ENCODE results near the gene CMIP. TPM values are rescaled to one million over a fixed set of nuclear protein-coding genes. Genes with fewer than 3 reads are reported as not detected.

The CMIP gene
- polyA plus RNA-seq, 1 donor from 2014 or later: 15.1 TPM

- no peak for TF ChIP-seq MXI1 (conservative IDR thresholded peaks at IDR 0.05; ENCODE audit: poor library complexity, severe bottlenecking)
- Histone ChIP-seq H3K79me2 (replicated peaks; ENCODE audit: insufficient read depth, low read length) (no peaks in the 10 kb centered on the region), H3K9me2 (ENCODE audit: insufficient read depth, low read length) (no peaks in the 10 kb centered on the region), H3K27me3 (ENCODE audit: insufficient read depth, low read depth, low read length) (no peaks in the 10 kb centered on the region), H3K9ac (ENCODE audit: low read length) (no peak overlapping the region), H4K20me1 (ENCODE audit: insufficient read depth) (no peaks in the 10 kb centered on the region), H3K4me2 (ENCODE audit: low read length) (no peak overlapping the region), H2AFZ (ENCODE audit: low read depth, low read length) (no peak overlapping the region), H3F3A (ENCODE audit: insufficient read depth, low read length, poor library complexity, severe bottlenecking) (no peaks in the 10 kb centered on the region), H3K4me3 (ENCODE audit: low read length) (no peak overlapping the region), H3K27ac (ENCODE audit: low read length) (no peak overlapping the region), H3K9me3 (ENCODE audit: low read length) (no peaks in the 10 kb centered on the region), H3K36me3 (ENCODE audit: insufficient read depth, low read length) (peaks cover 6% of the 10 kb centered on the region)
These were observed 221.5 kb downstream of the CMIP start for GRCh38 chr16:81666113-81666512.

DNA sequence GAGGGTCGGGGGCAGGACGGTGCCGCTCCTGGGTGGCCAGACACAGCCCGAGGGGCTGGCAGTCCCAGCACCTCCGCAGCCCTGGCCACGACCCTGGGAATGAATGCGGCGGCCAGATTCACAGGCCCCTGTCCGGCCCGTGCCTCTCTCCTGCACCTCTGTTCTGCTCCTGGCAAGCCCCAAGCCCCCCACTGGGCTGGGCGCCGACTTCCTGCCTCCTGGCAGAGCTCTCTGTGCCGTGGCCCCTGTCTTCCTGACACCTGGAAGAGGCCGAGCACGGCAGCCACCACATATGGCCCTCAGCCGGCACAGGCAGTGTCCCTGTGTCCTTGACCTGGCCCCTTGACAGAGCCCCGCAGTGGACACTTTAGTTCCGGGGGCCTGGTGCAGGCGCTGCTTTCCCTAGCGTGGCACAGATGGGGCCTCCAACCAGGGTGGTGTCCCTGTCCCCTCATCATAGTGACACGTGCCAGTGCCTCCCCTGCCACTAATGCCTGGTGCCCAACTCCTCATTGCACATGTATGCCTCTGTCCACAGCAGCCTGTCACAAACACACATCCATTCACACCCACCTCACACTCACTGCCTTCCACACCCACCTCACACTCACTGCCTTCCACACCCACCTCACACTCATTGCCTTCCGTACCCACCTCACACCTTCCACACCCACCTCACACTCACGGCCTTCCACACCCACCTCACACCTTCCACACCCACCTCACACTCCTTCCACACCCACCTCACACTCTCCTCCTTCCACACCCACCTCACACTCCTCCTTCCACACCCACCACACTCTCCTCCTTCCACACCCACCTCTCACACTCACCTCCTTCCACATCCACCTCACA is 223.9 kb downstream of the CMIP start:
- no peak overlapping the region for H3K4me3 ChIP-seq (ENCODE audit: low read length)
- H3K9ac ChIP-seq (ENCODE audit: low read length): no peak overlapping the region
- no peaks in the 10 kb centered on the region for H4K20me1 ChIP-seq (ENCODE audit: insufficient read depth)
- no peak overlapping the region for H3K4me2 ChIP-seq (ENCODE audit: low read length)
- peaks cover 13% of the 10 kb centered on the region for H3K36me3 ChIP-seq (ENCODE audit: insufficient read depth, low read length)
- H3K9me2 ChIP-seq (ENCODE audit: insufficient read depth, low read length): no peaks in the 10 kb centered on the region
- H3K9me3 ChIP-seq (ENCODE audit: low read length): no peaks in the 10 kb centered on the region
- H3K27ac ChIP-seq (ENCODE audit: low read length): peak overlapping the region; percentile 3
- no peak overlapping the region for H2AFZ ChIP-seq (ENCODE audit: low read depth, low read length)
- TF ChIP-seq, protein P1, sequence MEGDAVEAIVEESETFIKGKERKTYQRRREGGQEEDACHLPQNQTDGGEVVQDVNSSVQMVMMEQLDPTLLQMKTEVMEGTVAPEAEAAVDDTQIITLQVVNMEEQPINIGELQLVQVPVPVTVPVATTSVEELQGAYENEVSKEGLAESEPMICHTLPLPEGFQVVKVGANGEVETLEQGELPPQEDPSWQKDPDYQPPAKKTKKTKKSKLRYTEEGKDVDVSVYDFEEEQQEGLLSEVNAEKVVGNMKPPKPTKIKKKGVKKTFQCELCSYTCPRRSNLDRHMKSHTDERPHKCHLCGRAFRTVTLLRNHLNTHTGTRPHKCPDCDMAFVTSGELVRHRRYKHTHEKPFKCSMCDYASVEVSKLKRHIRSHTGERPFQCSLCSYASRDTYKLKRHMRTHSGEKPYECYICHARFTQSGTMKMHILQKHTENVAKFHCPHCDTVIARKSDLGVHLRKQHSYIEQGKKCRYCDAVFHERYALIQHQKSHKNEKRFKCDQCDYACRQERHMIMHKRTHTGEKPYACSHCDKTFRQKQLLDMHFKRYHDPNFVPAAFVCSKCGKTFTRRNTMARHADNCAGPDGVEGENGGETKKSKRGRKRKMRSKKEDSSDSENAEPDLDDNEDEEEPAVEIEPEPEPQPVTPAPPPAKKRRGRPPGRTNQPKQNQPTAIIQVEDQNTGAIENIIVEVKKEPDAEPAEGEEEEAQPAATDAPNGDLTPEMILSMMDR (IDR thresholded peaks at IDR 0.05; ENCODE audit: poor library complexity, severe bottlenecking): no peak
- no peak for TF ChIP-seq SMC3 (conservative IDR thresholded peaks at IDR 0.05; ENCODE audit: poor library complexity)
- no peak for TF ChIP-seq POLR2AphosphoS5 (IDR thresholded peaks at IDR 0.05)
- no peak for TF ChIP-seq RAD21 (conservative IDR thresholded peaks at IDR 0.05)
- no peak for TF ChIP-seq TAF1 (IDR thresholded peaks at IDR 0.05; ENCODE audit: low read depth)
- TF ChIP-seq EZH2 (IDR thresholded peaks at IDR 0.05; ENCODE audit: borderline replicate concordance, insufficient read depth, low read length, poor library complexity, severe bottlenecking): no peak
- no peak for TF ChIP-seq EP300 (conservative IDR thresholded peaks at IDR 0.05; ENCODE audit: poor library complexity, severe bottlenecking)
- TF ChIP-seq, protein P2, sequence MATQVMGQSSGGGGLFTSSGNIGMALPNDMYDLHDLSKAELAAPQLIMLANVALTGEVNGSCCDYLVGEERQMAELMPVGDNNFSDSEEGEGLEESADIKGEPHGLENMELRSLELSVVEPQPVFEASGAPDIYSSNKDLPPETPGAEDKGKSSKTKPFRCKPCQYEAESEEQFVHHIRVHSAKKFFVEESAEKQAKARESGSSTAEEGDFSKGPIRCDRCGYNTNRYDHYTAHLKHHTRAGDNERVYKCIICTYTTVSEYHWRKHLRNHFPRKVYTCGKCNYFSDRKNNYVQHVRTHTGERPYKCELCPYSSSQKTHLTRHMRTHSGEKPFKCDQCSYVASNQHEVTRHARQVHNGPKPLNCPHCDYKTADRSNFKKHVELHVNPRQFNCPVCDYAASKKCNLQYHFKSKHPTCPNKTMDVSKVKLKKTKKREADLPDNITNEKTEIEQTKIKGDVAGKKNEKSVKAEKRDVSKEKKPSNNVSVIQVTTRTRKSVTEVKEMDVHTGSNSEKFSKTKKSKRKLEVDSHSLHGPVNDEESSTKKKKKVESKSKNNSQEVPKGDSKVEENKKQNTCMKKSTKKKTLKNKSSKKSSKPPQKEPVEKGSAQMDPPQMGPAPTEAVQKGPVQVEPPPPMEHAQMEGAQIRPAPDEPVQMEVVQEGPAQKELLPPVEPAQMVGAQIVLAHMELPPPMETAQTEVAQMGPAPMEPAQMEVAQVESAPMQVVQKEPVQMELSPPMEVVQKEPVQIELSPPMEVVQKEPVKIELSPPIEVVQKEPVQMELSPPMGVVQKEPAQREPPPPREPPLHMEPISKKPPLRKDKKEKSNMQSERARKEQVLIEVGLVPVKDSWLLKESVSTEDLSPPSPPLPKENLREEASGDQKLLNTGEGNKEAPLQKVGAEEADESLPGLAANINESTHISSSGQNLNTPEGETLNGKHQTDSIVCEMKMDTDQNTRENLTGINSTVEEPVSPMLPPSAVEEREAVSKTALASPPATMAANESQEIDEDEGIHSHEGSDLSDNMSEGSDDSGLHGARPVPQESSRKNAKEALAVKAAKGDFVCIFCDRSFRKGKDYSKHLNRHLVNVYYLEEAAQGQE (IDR thresholded peaks at IDR 0.05; ENCODE audit: borderline replicate concordance): no peak
- no peak for TF ChIP-seq MXI1 (conservative IDR thresholded peaks at IDR 0.05; ENCODE audit: poor library complexity, severe bottlenecking)
- no peaks in the 10 kb centered on the region for H3K79me2 ChIP-seq (replicated peaks; ENCODE audit: insufficient read depth, low read length)
- no peaks in the 10 kb centered on the region for H3K27me3 ChIP-seq (ENCODE audit: insufficient read depth, low read depth, low read length)
- no peaks in the 10 kb centered on the region for H3F3A ChIP-seq (ENCODE audit: insufficient read depth, low read length, poor library complexity, severe bottlenecking)
